ENCODE data around the gene RFX3.

The RFX3 gene

GRCh38 chr9:3521966-3522365 is 3.8 kb downstream of the RFX3 start:
- Histone ChIP-seq H3K9me3 (no peaks in the 10 kb centered on the region), H3K4me1 (peaks cover 0 to 6% (median 0%) of the 10 kb centered on the region in 4 donors), H3K27ac (no peak overlapping the region), H3K4me3 (no peak overlapping the region), H3K27me3 (no peaks in the 10 kb centered on the region), H3K36me3 (no peaks in the 10 kb centered on the region)
- TF ChIP-seq CTCF (IDR thresholded peaks at IDR 0.05) = no peak
- intact Hi-C loops (cut with DNase I; ENCODE audit: low total_unique reads) = loop anchor here (10.0 kb wide), 2 partner anchors 677 to 897 kb away; partner anchors contain the start of genes PUM3 and VLDLR
- DNase-seq = no peak

- H3K4me3 ChIP-seq = no peak overlapping the region
- no peaks in the 10 kb centered on the region for H3K36me3 ChIP-seq
- H3K27ac ChIP-seq = no peak overlapping the region
- intact Hi-C loops (cut with DNase I; ENCODE audit: low total_unique reads) = loop anchor here (10.0 kb wide), 2 partner anchors 676 to 896 kb away; partner anchors contain the start of genes PUM3 and VLDLR
- H3K9me3 ChIP-seq = no peaks in the 10 kb centered on the region
- no peak for DNase-seq
- peaks cover 0 to 7% (median 0%) of the 10 kb centered on the region in 4 donors for H3K4me1 ChIP-seq
- no peak for TF ChIP-seq CTCF (IDR thresholded peaks at IDR 0.05)
- no peaks in the 10 kb centered on the region for H3K27me3 ChIP-seq
These were observed 5.2 kb downstream of the RFX3 start for GRCh38 chr9:3520564-3520963.

- Histone ChIP-seq H3K4me3 (no peak overlapping the region), H3K36me3 (no peaks in the 10 kb centered on the region), H3K27ac (no peak overlapping the region), H3K27me3 (no peaks in the 10 kb centered on the region), H3K9me3 (no peaks in the 10 kb centered on the region), H3K4me1 (peaks cover 0 to 7% (median 0%) of the 10 kb centered on the region in 4 donors)
- no peak for TF ChIP-seq CTCF (IDR thresholded peaks at IDR 0.05)
- intact Hi-C loops (cut with DNase I; ENCODE audit: low total_unique reads) = no loop called here
- DNase-seq = no peak
These were observed 8.3 kb downstream of the RFX3 start for GRCh38 chr9:3517377-3518048.

- H3K4me3 ChIP-seq = no peak overlapping the region
- H3K36me3 ChIP-seq = no peaks in the 10 kb centered on the region
- intact Hi-C loops (cut with DNase I; ENCODE audit: low total_unique reads) = no loop called here
- DNase-seq = no peak
- no peaks in the 10 kb centered on the region for H3K9me3 ChIP-seq
- H3K27me3 ChIP-seq = no peaks in the 10 kb centered on the region
- TF ChIP-seq CTCF (IDR thresholded peaks at IDR 0.05) = no peak
- H3K4me1 ChIP-seq = peaks cover 0 to 7% (median 0%) of the 10 kb centered on the region in 4 donors
- no peak overlapping the region for H3K27ac ChIP-seq
These were observed 9.0 kb downstream of the RFX3 start for GRCh38 chr9:3516667-3517330.

- H3K27ac ChIP-seq = no peak overlapping the region
- H3K4me3 ChIP-seq = no peak overlapping the region
- H3K4me1 ChIP-seq = peaks cover 0 to 7% (median 0%) of the 10 kb centered on the region in 4 donors
- no peaks in the 10 kb centered on the region for H3K27me3 ChIP-seq
- no peaks in the 10 kb centered on the region for H3K36me3 ChIP-seq
- DNase-seq = no peak
- intact Hi-C loops (cut with DNase I; ENCODE audit: low total_unique reads) = no loop called here
- H3K9me3 ChIP-seq = no peaks in the 10 kb centered on the region
- no peak for TF ChIP-seq CTCF (IDR thresholded peaks at IDR 0.05)
These were observed 10.4 kb downstream of the RFX3 start for GRCh38 chr9:3515405-3515804.
